ENCODE measurements around the gene CHTOP.
"Not testable (repeated sequence)": the region's sequence is repeated elsewhere in the genome, so short reads cannot be mapped to it uniquely, and the experiment has no call there.

Gene CHTOP

GRCh38 chr1:153635872-153636271, 2.0 kb downstream of the CHTOP start:
- no peak for DNase-seq

- no peak for DNase-seq
Measured at GRCh38 chr1:153636312-153636711, 2.4 kb downstream of the CHTOP start.

- no peak for DNase-seq
Measured at GRCh38 chr1:153638261-153638660, 4.4 kb downstream of the CHTOP start.

- no peak for DNase-seq
Measured at GRCh38 chr1:153639280-153639679, 5.4 kb downstream of the CHTOP start.

- DNase-seq: not testable (repeated sequence)
Measured at GRCh38 chr1:153640213-153640612, 6.3 kb downstream of the CHTOP start.

DNA sequence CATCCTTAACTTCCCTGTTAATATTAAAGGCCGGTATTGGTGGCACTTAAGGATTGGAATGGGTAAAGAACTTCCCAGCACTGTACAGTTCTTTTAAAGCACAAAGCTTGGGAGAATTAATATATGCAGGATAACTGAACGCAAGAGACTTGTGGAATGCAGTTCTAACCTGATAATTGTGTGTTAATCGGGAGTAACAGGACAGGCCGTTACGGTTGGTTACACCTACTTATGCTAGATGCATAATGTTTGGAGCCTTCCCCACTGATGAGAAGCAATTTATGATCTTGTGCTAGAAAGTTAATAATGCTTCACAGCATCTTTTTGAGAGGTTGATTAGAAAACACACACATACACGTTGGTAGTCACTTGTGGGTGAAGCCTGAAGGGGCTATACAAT, 7.0 kb downstream of the CHTOP start:
- DNase-seq: no peak

DNA sequence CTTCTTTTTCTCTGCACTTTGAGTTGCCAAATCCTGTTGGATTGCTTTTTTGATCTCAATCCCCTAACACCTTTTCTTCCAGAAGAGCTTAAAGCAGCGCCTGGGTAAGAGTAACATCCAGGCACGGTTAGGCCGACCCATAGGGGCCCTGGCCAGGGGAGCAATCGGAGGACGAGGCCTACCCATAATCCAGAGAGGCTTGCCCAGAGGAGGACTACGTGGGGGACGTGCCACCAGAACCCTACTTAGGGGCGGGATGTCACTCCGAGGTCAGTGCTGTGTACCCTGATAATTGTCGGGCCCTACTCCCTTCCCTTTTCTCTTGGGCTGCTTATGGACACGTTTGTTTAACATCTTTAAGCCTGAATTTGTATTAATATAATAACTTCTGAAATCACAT, 8.3 kb downstream of the CHTOP start:
- DNase-seq: no peak

- DNase-seq: no peak
Measured at GRCh38 chr1:153643100-153643499, 9.2 kb downstream of the CHTOP start.

DNA sequence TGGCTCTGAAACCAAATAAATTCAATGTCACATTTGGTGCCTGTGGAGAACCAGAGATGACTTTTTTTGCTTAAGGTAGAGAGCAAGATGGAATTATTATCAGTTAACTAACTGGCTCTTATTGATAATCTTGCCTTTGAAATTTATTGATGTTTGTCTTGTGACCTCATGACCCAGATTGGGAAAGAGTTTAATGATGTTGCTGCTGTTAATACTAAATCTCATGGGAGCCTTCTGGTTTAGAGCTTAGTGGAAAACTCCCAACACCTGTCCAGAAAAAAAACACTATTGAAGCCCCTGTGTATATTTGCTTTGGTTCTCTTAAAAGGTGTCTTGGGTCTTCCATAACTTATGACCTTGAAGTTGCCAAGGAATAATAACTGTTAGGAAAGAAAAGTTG, 9.9 kb downstream of the CHTOP start:
- DNase-seq: no peak

GRCh38 chr1:153646672-153647345, 12.9 kb downstream of the CHTOP start:
- DNase-seq: no peak

DNA sequence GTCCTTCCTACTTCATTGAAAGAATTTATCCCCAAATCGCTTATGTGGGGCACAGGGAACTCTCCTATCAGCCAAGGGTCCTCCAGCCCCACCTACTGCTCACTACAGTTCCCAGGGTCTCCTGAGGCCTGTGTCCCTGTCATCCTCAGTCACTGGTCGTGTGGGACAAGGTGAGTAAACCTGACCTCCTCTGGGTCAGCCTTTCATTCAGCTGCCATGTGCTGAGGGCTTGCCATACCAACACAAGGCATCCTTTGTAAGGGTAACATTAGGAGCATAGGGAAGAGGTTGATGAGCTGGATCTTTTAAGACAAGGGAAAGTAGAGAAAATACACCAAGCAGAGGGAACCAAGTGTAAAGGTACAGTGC, 13.5 kb downstream of the CHTOP start:
- no peak for DNase-seq

DNA sequence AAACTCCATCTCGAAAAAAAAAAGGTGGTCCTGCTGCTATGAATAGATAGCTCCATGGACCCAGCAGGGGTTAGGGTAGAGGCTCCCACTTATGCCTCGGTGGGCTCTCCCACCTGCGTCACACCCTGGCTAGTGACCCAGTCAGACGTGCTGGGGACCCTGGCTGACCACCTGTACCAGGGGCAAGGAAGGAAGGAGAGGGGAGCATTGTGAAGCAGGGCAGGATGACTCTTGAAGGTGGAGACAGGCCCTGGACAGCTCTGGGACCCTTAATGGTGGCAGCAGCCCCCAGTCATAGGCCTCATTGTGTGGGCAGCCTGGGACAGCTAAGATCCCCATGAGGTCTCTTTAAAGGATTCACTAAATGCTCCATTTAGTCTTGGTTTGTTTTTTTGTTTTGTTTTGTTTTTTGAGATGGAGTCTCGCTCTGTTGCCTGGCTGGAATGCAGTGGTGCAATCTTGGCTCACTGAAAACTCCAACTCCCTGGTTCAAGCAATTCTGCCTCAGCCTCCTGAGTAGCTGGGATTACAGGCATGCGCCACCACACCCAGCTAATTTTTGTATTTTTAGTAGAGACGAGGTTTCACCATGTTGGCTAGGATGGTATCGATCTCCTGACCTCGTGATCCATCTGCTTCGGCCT, 14.3 kb downstream of the CHTOP start:
- no peak for DNase-seq

DNA sequence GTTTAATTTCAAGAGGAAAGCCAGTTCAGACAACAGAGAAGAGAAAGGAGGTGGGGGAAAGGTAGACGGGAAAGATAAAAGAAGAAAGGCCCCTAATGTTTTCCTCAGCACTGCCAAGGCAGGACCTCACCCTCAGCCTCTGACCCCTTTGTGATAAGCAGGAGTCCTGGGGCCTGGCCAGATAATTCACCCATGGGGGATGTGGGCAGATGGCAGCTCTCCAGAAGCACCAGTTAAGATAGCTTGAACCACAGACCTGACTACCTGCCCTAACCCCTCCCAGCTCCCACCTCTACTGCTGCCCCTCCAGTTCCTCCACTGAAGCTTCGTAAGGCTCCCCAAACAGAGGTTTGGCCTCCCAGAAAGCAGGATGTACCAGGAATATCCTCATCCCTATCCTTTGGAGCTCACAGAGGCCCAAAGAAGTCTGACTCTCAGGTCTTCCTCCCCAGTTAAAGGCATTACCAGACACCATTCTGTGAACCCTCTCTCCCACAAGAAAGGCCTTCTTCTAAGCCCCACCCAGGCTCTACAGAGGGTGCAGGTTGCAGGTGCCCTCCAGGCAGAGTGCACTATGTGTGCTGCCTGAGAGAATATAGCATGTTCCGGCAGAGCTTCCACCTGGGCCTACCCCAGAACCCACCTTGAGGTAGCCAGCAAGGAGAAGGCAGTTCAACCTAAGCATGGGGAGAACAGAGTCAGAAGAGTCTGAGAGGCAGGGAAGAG, 15.4 kb downstream of the CHTOP start:
- no peak for DNase-seq

DNA sequence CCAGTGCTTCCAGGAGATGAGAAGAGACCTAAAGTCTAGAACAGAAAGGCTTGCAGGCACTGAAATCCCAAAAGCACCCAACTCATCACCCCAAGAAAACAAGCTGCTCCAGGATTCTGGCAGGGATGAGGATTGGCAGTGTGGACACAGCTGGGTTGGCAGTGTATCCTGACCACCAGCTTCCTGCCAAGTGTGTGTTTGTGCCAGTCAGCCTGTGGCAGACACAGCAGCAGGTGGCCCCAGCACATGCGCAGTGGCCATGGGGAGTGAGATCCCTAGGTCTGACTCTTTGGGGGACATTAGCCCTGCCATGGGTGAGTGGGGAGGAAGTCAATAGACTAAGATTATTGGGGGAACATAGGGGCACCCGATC, 16.0 kb downstream of the CHTOP start:
- DNase-seq: no peak

DNA sequence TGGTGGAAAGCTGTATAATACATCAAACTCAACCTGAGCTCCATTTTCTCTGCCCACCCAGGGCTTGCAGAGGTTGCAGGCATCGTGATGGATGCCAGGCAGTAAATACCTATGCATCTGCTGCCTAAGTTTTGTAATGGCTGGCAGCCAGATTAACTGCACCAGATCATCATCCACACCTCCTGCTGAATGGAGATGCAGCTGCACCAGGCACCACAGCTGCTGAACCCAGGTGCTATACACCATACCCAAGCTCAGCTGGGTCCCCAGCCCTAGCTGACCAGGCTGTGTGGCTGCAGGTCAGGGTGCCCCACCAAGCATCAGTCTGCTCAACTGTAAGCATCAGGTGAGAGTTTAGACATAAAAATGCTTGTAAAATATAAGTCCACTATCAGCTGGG, 17.9 kb downstream of the CHTOP start:
- no peak for DNase-seq

DNA sequence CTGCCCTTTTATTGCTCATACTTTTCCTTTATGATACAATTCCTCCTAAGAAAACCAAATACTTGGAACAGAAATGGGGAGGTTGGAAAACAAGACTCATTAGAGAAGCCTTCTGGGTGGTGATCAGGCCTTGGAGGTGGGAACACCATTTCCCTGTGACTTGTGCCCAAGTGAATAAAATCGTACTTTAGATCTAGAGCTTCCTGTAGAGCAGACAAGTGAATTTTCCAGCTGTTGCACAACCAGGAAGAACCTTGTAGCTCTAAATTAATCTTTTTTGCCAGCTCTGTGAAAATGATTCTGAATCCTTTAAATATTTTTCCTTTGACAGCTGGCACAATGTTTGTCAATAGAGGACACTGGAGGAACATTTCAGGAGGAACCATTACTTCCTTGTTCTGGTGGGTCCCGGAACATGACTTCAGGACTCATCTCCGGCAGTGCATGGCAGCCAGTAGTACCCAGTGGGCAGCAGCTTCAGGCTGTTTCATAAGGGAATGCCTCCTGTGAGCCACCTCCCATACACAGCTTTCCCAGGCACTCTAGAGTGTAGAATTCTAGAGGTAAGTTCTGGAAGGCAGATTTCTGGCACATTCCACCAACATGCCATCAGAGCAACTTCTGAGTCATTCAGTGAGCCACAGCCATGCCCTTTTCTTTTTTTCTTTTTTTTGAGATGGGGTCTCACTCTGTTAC, 19.1 kb downstream of the CHTOP start:
- DNase-seq: no peak

GRCh38 chr1:153655333-153655732, 21.5 kb downstream of the CHTOP start:
- DNase-seq: no peak

GRCh38 chr1:153658400-153659174, 24.7 kb downstream of the CHTOP start, which contains the start of gene SNAPIN:
TSS of gene SNAPIN (plus strand) at chr1:153658703. CDS start at chr1:153658744, 41 bp downstream.
- peak; percentile 87 for DNase-seq

GRCh38 chr1:153659175-153659534, 25.3 kb downstream of the CHTOP start:
- DNase-seq: no peak

DNA sequence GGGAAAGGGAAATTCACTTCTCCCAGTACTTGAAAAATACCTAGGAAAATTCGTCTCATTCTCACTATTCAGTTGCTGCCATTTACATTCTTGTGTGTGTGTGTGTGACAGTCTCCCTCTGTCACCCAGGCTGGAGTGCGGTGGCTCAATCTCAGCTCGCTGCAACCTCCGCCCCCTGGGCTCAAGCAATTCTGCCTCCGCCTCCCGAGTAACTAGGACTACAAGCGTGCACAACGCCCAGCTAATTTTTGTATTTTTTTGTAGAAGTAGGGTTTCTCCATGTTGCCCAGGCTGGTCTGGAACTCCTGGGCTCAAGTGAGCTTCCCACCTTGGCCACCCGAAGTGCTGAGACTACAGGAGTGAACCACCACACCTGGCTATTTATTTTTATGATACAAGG, 25.8 kb downstream of the CHTOP start:
- DNase-seq: no peak

GRCh38 chr1:153661111-153661708, 27.3 kb downstream of the CHTOP start:
- no peak for DNase-seq

DNA sequence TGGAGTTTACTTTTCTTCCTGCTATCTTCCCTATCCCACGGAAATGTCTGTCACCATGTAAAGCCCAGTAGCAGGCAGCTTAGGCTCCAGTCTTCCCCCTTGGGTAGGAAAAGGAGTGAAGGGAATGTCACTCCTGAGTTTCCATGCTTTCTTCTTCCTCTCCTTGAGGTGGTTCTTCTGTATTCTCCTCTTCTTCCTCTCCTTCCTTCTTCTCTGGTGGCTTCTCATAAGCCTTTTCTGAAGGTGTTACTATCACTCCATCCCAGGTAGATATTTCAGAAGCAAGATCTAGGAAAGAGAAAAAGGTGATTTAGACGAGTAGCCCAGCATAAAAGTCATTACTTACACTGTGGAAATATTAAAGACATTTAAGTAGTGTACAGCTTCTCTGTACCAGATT, 28.4 kb downstream of the CHTOP start:
- no peak for DNase-seq

DNA sequence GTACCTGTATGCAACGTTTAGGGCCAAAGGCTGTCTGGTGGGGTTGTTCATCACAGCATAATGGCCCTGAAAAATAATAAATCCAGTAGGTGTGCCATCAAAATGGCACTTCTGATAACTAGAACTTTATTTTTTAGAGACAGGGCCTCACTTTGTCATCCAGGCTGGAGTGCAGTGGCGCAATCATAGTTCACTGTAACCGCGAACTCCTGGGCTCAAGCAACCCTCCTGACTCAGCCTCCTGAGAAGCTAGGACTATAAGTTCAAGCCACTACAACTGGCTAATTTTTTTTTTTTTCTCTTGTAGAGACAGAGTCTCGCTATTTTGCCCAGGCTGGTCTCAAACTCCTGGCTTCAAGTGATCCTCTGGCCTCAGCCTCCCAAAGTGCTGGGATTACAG, 29.3 kb downstream of the CHTOP start:
- no peak for DNase-seq
